Measurements from ENCODE around the gene ABHD17B. TPM values are rescaled to one million over a fixed set of nuclear protein-coding genes. Genes with fewer than 3 reads are reported as not detected.

ABHD17B gene
- total RNA-seq, 2 donors from 2014 or later = 15.3 to 24.6 TPM

DNA sequence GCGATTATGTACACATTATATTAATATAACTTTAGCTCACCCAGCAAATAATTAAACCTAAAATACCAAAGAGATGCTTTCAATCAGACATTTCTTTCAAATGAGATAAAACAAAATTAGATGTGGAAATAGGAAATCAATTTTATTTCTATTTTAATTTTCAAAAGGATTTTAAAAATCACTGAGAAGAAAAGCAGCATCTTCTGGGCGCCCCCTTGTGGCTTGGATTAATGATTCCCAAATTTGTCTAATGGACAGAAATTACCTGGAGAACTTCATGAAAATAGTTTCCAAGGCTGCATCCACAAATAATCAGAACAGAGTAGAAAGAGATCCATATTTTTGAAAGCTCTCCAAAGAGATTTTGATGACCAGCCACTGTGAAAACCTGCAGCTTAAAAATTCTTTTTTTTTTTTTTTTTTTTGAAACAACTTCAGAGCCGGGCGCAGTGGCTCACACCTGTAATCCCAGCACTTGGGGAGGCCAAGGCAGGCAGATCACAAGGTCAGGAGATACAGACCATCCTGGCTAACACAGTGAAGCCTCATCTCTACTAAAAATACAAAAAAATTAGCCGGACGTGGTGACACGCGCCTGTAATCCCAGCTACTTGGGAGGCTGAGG, 91.8 kb downstream of the ABHD17B start:
- no peak overlapping the region for H3K4me3 ChIP-seq
- H3K4me1 ChIP-seq (ENCODE audit: control insufficient read depth in 1 of 2, low read depth in 2 of 2) = peaks cover 5 to 28% of the 10 kb centered on the region in 2 donors
- H3K36me3 ChIP-seq = no peaks in the 10 kb centered on the region
- H3K27ac ChIP-seq = no peak overlapping the region
- TF ChIP-seq, protein P1, sequence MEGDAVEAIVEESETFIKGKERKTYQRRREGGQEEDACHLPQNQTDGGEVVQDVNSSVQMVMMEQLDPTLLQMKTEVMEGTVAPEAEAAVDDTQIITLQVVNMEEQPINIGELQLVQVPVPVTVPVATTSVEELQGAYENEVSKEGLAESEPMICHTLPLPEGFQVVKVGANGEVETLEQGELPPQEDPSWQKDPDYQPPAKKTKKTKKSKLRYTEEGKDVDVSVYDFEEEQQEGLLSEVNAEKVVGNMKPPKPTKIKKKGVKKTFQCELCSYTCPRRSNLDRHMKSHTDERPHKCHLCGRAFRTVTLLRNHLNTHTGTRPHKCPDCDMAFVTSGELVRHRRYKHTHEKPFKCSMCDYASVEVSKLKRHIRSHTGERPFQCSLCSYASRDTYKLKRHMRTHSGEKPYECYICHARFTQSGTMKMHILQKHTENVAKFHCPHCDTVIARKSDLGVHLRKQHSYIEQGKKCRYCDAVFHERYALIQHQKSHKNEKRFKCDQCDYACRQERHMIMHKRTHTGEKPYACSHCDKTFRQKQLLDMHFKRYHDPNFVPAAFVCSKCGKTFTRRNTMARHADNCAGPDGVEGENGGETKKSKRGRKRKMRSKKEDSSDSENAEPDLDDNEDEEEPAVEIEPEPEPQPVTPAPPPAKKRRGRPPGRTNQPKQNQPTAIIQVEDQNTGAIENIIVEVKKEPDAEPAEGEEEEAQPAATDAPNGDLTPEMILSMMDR (IDR thresholded peaks at IDR 0.05) = peak; percentile 80
- DNase-seq (ENCODE audit: low spot score) (no peak), ATAC-seq (ENCODE audit: insufficient number of reproducible peaks, low FRiP score, low read depth) (no peak)
- no peaks in the 10 kb centered on the region for H3K27me3 ChIP-seq (replicated peaks; ENCODE audit: insufficient read depth)
- H3K9me3 ChIP-seq = no peaks in the 10 kb centered on the region

- Histone ChIP-seq H3K36me3 (no peaks in the 10 kb centered on the region), H3K27me3 (replicated peaks; ENCODE audit: insufficient read depth) (no peaks in the 10 kb centered on the region), H3K4me1 (ENCODE audit: control insufficient read depth in 1 of 2, low read depth in 2 of 2) (peaks cover 7 to 47% of the 10 kb centered on the region in 2 donors), H3K27ac (peak overlapping the region; percentile 25 to 43), H3K4me3 (peak overlapping the region; percentile 46), H3K9me3 (no peaks in the 10 kb centered on the region)
- no peak for ATAC-seq (ENCODE audit: insufficient number of reproducible peaks, low FRiP score, low read depth)
- DNase-seq (ENCODE audit: low spot score) = no peak
- TF ChIP-seq, protein P1 (IDR thresholded peaks at IDR 0.05) = no peak
These were observed 94.0 kb downstream of the ABHD17B start for GRCh38 chr9:71816916-71817451.

Other genes with a start within 250 kb of the ABHD17B start
- gene CEMIP2, start 142.7 kb downstream of the ABHD17B start, total RNA-seq = 100 to 1,000 TPM in 1 of 2 donors, 10 to 100 TPM in 1; 69.7 to 218 TPM
- gene C9orf85, start 446 bp upstream of the ABHD17B start, total RNA-seq = 10 to 100 TPM in 1 of 2 donors, 1 to 10 TPM in 1; 8.4 to 14.7 TPM
- gene C9orf57, start 149.4 kb upstream of the ABHD17B start, total RNA-seq = not detected
- not detected for gene GDA, start 238.2 kb upstream of the ABHD17B start, total RNA-seq